Duodenal mucosa (tissue), 2 donors: ENCODE measurements around the gene ZNF598.

ENCODE experiments used
- H3K27ac ChIP-seq: one replicate; pipeline ENCODE4 v1.7.0; 2013; ENCODE audit warnings: low read depth, low read length
- H3K27me3 ChIP-seq, 2 donors: one replicate each; pipeline ENCODE4 v1.7.0; 2013; ENCODE audit warnings: low read length in 2 of 2, control low read depth in 1 of 2; ENCODE audit not compliant: insufficient read depth in 2 of 2, control insufficient read depth in 1 of 2
- H3K36me3 ChIP-seq, 2 donors: one replicate each; pipeline ENCODE4 v1.7.0; 2013; ENCODE audit warnings: low read length in 2 of 2, control low read depth in 1 of 2; ENCODE audit not compliant: insufficient read depth in 2 of 2, control insufficient read depth in 1 of 2
- H3K4me1 ChIP-seq, 2 donors: one replicate each; pipeline ENCODE4 v1.7.0; 2013; ENCODE audit warnings: low read length in 2 of 2, control low read depth in 1 of 2; ENCODE audit not compliant: insufficient read depth in 2 of 2, control insufficient read depth in 1 of 2
- H3K4me3 ChIP-seq, 2 donors: one replicate each; pipeline ENCODE4 v1.7.0; 2013; ENCODE audit warnings: low read length in 2 of 2, low read depth in 1 of 2
- H3K9ac ChIP-seq, 2 donors: one replicate each; pipeline ENCODE4 v1.7.0; 2013; ENCODE audit warnings: low read length in 2 of 2, low read depth in 1 of 2
- H3K9me3 ChIP-seq, 2 donors: one replicate each; pipeline ENCODE4 v1.7.0; 2013; ENCODE audit warnings: low read length in 2 of 2, control low read depth in 1 of 2; ENCODE audit not compliant: control insufficient read depth in 1 of 2

Gene ZNF598

GRCh38 chr16:1976216-1976520 is 33.5 kb downstream of the ZNF598 start:
- H3K36me3 ChIP-seq: peaks cover 15 to 46% of the 10 kb centered on the region in 2 donors

GRCh38 chr16:1975432-1976215 is 34.0 kb downstream of the ZNF598 start:
- Histone ChIP-seq H3K9ac (no peak overlapping the region), H3K4me1 (peaks cover 8 to 36% of the 10 kb centered on the region in 2 donors), H3K36me3 (peaks cover 15 to 46% of the 10 kb centered on the region in 2 donors), H3K9me3 (no peaks in the 10 kb centered on the region), H3K27ac (no peak overlapping the region), H3K4me3 (no peak overlapping the region), H3K27me3 (peaks cover 2 to 7% of the 10 kb centered on the region in 2 donors)

More at GRCh38 chr16:1976216-1976520, 33.5 kb downstream of the ZNF598 start:
- Histone ChIP-seq H3K9me3 (no peaks in the 10 kb centered on the region), H3K27ac (no peak overlapping the region), H3K4me1 (peaks cover 13 to 37% of the 10 kb centered on the region in 2 donors), H3K4me3 (no peak overlapping the region), H3K9ac (no peak overlapping the region), H3K27me3 (peaks cover 7 to 13% of the 10 kb centered on the region in 2 donors)

DNA sequence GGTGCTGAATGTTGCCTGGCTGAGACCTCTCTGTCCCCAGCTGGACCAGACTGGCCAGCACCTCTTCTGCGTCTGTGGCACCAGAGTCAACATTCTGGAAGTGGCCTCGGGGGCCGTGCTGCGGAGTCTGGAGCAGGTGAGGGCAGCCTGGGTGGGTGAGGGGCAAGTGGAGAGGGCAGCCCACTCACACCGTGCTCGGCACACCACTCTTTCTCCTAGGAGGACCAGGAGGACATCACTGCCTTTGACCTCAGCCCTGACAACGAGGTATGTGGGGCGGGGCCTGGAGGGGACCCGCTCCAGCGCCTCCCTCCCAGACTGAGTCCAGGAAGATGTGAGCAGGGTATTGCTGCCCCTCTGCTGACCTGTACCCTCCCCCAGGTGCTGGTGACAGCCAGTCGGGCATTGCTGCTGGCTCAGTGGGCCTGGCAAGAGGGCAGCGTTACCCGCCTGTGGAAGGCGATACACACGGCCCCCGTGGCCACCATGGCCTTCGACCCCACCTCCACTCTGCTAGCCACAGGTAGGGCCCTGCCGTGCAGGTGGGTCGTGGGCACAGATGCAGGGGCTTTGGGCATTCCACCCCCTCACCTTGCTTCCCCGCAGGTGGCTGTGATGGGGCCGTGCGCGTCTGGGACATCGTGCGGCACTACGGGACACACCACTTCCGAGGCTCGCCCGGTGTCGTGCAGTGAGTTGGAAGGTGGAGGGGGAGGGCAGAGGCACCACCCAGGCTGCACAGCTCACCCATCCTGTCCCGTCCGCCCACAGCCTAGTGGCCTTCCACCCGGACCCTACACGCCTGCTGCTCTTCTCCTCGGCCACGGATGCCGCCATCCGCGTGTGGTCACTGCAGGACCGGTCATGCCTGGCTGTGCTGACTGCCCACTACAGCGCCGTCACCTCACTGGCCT is 35.2 kb downstream of the ZNF598 start:
- Histone ChIP-seq H3K4me1 (peaks cover 4 to 24% of the 10 kb centered on the region in 2 donors), H3K27ac (no peak overlapping the region), H3K4me3 (no peak overlapping the region), H3K27me3 (peaks cover 0 to 3% of the 10 kb centered on the region in 2 donors), H3K36me3 (peaks cover 15 to 46% of the 10 kb centered on the region in 2 donors), H3K9me3 (no peaks in the 10 kb centered on the region), H3K9ac (no peak overlapping the region)

- H3K9ac ChIP-seq: no peak overlapping the region
- peaks cover 0 to 3% of the 10 kb centered on the region in 2 donors for H3K27me3 ChIP-seq
- H3K36me3 ChIP-seq: peaks cover 15 to 45% of the 10 kb centered on the region in 2 donors
- no peak overlapping the region for H3K27ac ChIP-seq
- no peak overlapping the region for H3K4me3 ChIP-seq
- H3K9me3 ChIP-seq: no peaks in the 10 kb centered on the region
- H3K4me1 ChIP-seq: peaks cover 4 to 20% of the 10 kb centered on the region in 2 donors
These were observed 36.0 kb downstream of the ZNF598 start for GRCh38 chr16:1973461-1974156.

GRCh38 chr16:1972490-1972877 is 37.1 kb downstream of the ZNF598 start:
- H3K4me3 ChIP-seq: peak overlapping the region; percentile 89 to 90
- peaks cover 0 to 3% of the 10 kb centered on the region in 2 donors for H3K27me3 ChIP-seq
- no peaks in the 10 kb centered on the region for H3K9me3 ChIP-seq
- H3K27ac ChIP-seq: no peak overlapping the region
- H3K4me1 ChIP-seq: peaks cover 4 to 15% of the 10 kb centered on the region in 2 donors
- H3K36me3 ChIP-seq: peaks cover 15 to 34% of the 10 kb centered on the region in 2 donors
- H3K9ac ChIP-seq: peak overlapping the region; percentile 80 to 92

GRCh38 chr16:1971796-1972489 is 37.7 kb downstream of the ZNF598 start, which contains the start of gene TBL3:
TBL3 (plus strand) TSS chr16:1972053; CDS start chr16:1972165, 112 bp downstream.
- Histone ChIP-seq H3K9me3 (no peaks in the 10 kb centered on the region), H3K27me3 (peaks cover 0 to 3% of the 10 kb centered on the region in 2 donors), H3K9ac (peak within 1 kb of the TSS; percentile 92 to 96), H3K36me3 (peaks cover 13 to 29% of the 10 kb centered on the region in 2 donors), H3K4me3 (peak within 1 kb of the TSS; percentile 89 to 90), H3K27ac (peak within 1 kb of the TSS; percentile 96), H3K4me1 (peaks cover 4 to 15% of the 10 kb centered on the region in 2 donors)

GRCh38 chr16:1968146-1968953 is 41.3 kb downstream of the ZNF598 start:
- Histone ChIP-seq H3K9ac (no peak overlapping the region), H3K4me1 (peaks cover 15 to 33% of the 10 kb centered on the region in 2 donors), H3K27ac (no peak overlapping the region), H3K36me3 (peaks cover 0 to 5% of the 10 kb centered on the region in 2 donors), H3K27me3 (no peaks in the 10 kb centered on the region), H3K4me3 (no peak overlapping the region), H3K9me3 (no peaks in the 10 kb centered on the region)

- H3K4me1 ChIP-seq: peaks cover 13 to 32% of the 10 kb centered on the region in 2 donors
- H3K4me3 ChIP-seq: peak within 1 kb of the TSS; percentile 87 to 94
- peaks cover 5 to 20% of the 10 kb centered on the region in 2 donors for H3K36me3 ChIP-seq
- H3K9me3 ChIP-seq: no peaks in the 10 kb centered on the region
- peak within 1 kb of the TSS; percentile 88 to 94 for H3K9ac ChIP-seq
- H3K27me3 ChIP-seq: no peaks in the 10 kb centered on the region
- no peak within 1 kb of the TSS for H3K27ac ChIP-seq
These were observed 43.2 kb downstream of the ZNF598 start, which contains the start of gene RNF151 for GRCh38 chr16:1966460-1966859. RNF151 (plus strand) TSS chr16:1966856; CDS start chr16:1966882, 26 bp downstream.
